NCI-H2196 (cell line): ENCODE measurements around the gene ANO10.

Experiments used
- DNase-seq: peaks from one replicate; lab custom pipeline; 2025; ENCODE audit not compliant: unreplicated experiment; lab: John Stamatoyannopoulos, UW

The ANO10 gene

DNA sequence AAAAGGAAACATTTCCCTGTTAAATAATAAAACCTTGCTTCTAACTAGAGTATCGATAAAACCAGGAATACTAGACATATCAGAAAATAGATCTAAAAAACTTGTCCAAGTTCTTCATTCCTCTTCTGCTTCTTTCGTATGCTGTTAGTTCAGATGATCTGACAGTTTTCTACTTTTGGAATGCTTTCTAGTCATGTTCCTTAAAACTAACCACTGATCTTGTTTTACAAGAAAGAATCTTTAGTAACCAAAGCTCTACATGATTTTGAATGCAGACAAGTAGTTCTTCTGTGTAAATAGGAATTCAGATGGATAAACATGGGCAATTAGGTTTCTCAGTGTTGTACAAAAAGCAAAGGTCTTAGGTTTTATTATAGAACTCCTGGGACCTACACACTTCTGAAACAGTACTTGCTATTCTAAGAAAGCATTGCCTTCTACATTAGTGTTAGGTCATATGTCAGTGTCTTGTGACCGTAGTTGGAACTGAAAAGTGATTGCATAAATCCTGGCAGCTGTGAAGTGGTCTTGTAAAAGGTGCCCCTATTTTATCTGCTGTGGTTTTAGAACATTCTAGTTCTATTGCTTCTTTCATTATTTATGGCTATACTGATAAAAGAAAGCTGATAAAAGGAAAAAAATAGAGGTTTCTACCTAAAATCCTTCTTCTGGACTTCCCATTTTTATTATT is 294.8 kb downstream of the ANO10 start:
- DNase-seq: no peak

DNA sequence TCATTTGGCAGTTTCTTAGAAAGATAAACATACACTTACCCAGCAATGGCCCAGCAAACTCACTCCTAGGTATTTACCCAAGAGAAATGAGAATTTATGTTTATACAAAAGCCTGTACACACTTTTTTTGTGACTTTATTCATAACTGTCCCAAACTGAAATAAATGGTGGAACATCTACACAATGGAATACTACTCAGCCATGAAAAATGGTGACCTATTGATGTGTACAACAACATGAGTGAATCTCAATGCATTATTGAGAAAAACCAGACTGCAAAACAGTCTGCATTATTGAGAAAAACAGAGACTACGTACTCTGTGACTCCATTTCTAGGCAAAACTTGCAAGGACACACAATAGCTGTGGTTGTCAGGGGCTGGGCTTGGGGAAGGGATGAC is 298.3 kb downstream of the ANO10 start:
- DNase-seq: no peak

DNA sequence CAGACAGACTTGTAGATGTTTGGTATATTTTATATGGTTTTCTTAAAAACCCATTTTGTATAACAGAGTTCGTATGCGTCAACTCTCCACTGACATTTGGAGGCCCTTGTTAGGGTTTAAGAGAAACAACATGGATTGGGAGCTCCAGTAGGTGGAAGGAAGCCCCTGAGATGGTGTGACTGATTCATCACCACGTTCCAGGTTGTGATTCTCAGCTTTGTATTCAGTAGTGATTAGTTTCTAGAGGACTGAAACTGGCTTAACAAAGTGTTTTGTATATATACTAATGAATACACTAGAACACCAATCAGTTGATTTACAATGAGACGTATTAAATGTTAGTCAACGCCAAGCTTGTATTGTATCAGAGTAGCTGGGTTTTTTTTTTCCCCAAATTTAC is 301.5 kb downstream of the ANO10 start:
- DNase-seq: no peak

DNA sequence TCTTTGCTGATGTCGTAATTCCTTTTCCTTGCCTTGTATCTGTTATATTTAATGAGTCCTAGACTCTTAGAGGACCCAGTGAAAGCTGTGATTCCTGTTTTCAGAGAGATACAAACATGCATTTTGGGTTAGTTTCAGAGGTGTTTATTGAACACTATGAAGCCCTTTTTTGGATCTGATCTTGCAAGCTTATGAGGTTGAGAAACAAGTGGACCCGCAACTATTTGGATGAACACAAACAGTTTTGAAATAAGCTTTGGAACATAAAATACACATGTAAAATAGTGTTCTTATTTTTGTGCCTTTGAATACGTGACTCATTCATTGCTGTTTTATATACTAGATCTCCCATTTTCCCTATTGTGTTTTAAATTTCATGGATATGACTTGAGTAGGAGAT is 302.0 kb downstream of the ANO10 start:
- no peak for DNase-seq

DNA sequence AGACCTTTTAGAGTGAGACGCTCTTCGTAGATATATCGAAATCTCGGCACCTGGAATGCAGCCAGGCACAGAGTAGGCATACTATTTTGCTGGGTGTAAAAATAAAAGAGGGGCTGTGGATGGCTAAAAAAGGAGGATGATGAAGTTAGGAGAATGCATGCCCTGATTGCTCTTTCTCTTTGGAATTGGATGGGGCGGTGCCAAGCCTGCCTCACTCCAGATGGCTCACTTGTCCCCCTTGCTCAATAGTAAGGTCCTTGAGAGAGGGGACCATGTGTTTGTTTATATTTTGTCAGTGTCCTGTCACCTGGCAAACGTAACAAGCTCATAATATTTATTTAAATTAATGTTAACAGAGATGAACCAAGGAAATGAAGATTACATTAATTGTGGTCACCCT is 302.4 kb downstream of the ANO10 start:
- DNase-seq: no peak

DNA sequence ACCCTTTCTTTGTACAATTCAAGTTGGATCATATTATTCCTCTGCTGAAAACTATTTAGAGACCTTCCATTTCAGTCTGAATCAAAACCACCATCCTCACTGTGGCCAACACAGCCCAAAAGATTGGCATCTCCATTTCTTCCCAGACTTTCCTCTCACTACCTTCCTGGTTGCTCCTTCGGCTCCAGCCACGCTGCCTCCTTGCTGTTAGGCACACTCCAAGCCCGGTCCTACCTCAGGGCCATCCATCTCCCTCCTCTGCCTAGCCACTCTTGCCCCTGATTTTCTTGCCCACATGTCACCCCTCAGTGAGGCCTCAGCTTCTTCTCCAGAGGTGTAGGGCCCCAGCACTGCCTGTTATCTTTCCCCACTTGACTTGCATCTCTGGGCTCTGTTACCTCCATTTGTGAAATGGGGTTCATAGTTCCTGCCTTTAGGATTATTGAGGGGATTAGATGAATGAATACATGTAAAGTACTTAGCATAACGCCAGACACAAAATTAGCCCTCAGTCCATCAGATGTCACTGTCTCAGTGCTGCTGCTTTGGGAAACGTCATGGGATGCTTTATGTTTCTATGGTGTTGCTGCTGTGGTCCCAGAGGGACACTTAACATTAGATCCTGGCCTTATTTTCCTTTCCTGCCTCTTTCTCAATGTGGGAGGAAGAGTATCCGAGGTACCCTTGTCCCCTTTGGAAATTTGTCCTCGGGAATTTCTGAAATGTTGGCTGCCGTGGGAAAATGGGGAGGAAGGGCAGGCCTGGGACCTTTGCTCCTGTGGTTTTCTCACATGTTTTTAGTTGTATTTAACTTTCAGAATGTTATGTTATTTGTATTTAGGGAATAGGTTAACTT is 304.1 kb downstream of the ANO10 start:
- no peak for DNase-seq

DNA sequence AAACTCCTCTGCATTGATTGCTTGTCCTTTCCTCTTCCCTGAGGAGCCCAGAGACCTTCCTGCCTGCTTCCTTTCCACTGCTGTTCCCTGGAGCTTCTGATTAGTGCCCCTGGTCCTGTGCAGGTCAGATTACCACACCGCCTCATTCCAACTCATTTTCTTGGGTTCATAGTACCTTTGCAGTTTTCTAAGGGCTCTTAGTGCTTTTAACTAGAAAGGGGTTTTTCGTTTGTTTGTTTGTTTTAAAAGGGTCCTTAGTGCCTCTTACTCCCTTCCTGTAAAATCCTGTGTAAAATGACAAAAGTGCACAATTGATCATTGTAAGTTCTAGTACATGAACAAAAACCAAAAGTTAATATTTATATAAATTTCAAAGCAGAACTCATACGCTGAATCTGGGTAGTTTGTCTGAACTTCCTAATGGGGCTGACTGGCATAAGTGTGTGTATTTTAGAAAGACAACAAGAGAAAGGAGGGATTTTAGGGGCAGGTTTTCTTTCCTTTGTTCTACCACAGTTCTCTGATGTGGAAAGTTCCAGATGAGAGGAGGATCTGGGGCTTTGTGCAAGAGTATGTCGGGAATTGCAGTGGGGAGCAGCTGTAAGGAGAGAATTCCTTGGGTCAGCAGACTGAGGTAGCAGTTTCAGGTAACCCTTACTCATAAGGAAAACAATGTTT is 304.9 kb downstream of the ANO10 start:
- no peak for DNase-seq
